HL-60 (cell line): Measurements from ENCODE around the gene NFIC.
"Not testable (repeated sequence)": the region's sequence is repeated elsewhere in the genome, so short reads cannot be mapped to it uniquely, and the experiment has no call there.

Experiments
- DNase-seq, 2 experiments: peaks; one replicate each; pipeline ENCODE4 v3.0.0-alpha.2; 2010 to 2020; ENCODE audit warnings: low read depth in 1 of 2, low spot score in 1 of 2
- H3K27ac ChIP-seq: fragments of 250-450 bp; sonication (Bioruptor Pico); replicated peaks from 2 replicates; pipeline ENCODE4 v1.5.1; 2020; ENCODE audit warnings: mild to moderate bottlenecking, moderate library complexity
- H3K27me3 ChIP-seq: fragments of 250-450 bp; sonication (Bioruptor Pico); 2 replicates; pipeline ENCODE4 v1.5.1; 2021; ENCODE audit warnings: mild to moderate bottlenecking, moderate library complexity; ENCODE audit not compliant: insufficient read depth, poor library complexity, severe bottlenecking
- H3K4me3 ChIP-seq: replicated peaks from 2 replicates; pipeline ENCODE4 v1.5.1; 2011; ENCODE audit warnings: mild to moderate bottlenecking, control low read depth, low read length; ENCODE audit not compliant: insufficient read depth
- GABPA ChIP-seq: IDR thresholded peaks from 2 replicates; pipeline ENCODE4 v1.6.1; 2012; ENCODE audit warnings: low read depth
- POLR2AphosphoS5 ChIP-seq: IDR thresholded peaks from 2 replicates; pipeline ENCODE4 v1.6.1; 2012; ENCODE audit warnings: low read depth
- SPI1 ChIP-seq: IDR thresholded peaks from 2 replicates; pipeline ENCODE4 v1.6.1; 2012; ENCODE audit warnings: low read depth, mild to moderate bottlenecking, borderline replicate concordance
- TF ChIP-seq, protein P1 (sequence below): IDR thresholded peaks from 2 replicates; pipeline ENCODE4 v1.6.1; 2012; ENCODE audit warnings: low read depth; ENCODE audit not compliant: insufficient replicate concordance
- TF ChIP-seq, protein P2 (sequence below): IDR thresholded peaks from one replicate; pipeline ENCODE4 v1.5.1; 2011; ENCODE audit warnings: low read length, control low read depth, inconsistent platforms; ENCODE audit not compliant: insufficient read depth

Gene NFIC

DNA sequence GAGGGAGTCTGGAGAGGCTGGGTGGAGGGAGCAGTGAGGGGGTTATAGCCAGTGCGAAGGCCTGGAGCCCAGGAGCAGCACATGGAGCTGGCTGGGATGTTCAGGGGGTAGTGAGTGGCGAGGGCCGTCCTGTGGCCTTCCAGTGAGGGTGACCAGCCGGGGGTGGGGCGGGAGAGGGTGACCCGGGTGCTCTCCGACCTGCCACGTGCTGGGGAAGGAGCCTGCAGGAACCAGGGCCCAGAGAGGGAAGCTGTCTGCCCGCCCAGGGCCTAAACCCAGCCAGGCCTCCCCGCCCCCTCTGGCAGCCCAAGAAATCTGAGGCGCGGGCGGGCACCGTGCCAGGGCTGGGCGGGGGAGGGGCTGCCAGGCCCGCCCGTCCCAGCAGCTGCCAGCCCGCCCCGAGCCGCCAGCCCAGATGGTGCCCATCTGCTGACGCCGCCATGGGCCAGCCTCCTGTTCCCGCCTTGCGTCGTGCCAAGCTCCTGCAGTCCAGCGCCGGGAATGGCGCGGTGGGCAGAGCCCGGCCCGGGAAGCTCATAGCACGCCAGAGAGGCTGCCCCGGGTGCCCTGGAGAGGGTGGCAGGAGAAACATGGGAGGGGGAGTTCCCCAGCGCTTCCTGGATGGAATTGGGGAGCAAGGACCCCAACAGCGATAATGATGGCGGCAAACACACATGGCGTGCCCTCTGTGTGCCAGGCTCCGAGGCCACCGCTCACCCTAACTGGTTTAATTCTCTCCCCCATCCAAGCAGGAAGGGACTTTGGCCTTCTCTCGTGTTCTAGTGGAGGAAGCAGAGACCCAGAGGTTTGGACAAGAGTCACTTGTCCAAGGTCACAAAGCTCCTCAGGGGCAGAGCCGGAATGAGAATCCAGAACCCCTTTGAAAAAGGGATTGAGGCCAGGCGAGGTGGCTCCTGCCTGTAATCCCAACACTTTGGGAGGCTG, 21.5 kb downstream of the NFIC start:
- no peak overlapping the region; the same call in 1 of the 2 replicates for H3K27ac ChIP-seq
- TF ChIP-seq, protein P1, sequence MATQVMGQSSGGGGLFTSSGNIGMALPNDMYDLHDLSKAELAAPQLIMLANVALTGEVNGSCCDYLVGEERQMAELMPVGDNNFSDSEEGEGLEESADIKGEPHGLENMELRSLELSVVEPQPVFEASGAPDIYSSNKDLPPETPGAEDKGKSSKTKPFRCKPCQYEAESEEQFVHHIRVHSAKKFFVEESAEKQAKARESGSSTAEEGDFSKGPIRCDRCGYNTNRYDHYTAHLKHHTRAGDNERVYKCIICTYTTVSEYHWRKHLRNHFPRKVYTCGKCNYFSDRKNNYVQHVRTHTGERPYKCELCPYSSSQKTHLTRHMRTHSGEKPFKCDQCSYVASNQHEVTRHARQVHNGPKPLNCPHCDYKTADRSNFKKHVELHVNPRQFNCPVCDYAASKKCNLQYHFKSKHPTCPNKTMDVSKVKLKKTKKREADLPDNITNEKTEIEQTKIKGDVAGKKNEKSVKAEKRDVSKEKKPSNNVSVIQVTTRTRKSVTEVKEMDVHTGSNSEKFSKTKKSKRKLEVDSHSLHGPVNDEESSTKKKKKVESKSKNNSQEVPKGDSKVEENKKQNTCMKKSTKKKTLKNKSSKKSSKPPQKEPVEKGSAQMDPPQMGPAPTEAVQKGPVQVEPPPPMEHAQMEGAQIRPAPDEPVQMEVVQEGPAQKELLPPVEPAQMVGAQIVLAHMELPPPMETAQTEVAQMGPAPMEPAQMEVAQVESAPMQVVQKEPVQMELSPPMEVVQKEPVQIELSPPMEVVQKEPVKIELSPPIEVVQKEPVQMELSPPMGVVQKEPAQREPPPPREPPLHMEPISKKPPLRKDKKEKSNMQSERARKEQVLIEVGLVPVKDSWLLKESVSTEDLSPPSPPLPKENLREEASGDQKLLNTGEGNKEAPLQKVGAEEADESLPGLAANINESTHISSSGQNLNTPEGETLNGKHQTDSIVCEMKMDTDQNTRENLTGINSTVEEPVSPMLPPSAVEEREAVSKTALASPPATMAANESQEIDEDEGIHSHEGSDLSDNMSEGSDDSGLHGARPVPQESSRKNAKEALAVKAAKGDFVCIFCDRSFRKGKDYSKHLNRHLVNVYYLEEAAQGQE = no peak
- TF ChIP-seq SPI1 = no peak
- peak; percentile 74; the same call in 1 of the 2 replicates for TF ChIP-seq POLR2AphosphoS5
- no peak for TF ChIP-seq GABPA
- TF ChIP-seq, protein P2, sequence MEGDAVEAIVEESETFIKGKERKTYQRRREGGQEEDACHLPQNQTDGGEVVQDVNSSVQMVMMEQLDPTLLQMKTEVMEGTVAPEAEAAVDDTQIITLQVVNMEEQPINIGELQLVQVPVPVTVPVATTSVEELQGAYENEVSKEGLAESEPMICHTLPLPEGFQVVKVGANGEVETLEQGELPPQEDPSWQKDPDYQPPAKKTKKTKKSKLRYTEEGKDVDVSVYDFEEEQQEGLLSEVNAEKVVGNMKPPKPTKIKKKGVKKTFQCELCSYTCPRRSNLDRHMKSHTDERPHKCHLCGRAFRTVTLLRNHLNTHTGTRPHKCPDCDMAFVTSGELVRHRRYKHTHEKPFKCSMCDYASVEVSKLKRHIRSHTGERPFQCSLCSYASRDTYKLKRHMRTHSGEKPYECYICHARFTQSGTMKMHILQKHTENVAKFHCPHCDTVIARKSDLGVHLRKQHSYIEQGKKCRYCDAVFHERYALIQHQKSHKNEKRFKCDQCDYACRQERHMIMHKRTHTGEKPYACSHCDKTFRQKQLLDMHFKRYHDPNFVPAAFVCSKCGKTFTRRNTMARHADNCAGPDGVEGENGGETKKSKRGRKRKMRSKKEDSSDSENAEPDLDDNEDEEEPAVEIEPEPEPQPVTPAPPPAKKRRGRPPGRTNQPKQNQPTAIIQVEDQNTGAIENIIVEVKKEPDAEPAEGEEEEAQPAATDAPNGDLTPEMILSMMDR = no peak
- H3K4me3 ChIP-seq = no peak overlapping the region
- no peaks in the 10 kb centered on the region for H3K27me3 ChIP-seq
- peak in 1 of 2 experiments; percentile 50 for DNase-seq

DNA sequence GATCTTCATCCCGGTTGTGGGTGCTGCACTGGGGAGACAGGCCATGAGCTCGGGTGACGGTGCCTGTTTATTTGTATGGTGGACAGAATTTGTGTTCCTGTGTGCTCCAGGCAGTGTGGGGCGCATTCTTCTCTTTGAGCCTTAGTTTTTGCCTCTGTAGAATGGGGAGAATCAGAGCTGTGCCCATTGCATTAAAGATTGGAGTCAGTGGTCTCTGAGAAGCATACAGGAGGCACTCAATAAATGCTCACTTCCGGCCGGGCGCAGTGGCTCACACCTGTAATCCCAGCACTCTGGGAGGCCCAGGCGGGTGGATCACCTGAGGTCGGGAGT, 23.0 kb downstream of the NFIC start:
- TF ChIP-seq, protein P2 = no peak
- TF ChIP-seq SPI1 = no peak
- DNase-seq = no peak
- Histone ChIP-seq H3K27ac (no peak overlapping the region), H3K27me3 (no peaks in the 10 kb centered on the region), H3K4me3 (no peak overlapping the region)

DNA sequence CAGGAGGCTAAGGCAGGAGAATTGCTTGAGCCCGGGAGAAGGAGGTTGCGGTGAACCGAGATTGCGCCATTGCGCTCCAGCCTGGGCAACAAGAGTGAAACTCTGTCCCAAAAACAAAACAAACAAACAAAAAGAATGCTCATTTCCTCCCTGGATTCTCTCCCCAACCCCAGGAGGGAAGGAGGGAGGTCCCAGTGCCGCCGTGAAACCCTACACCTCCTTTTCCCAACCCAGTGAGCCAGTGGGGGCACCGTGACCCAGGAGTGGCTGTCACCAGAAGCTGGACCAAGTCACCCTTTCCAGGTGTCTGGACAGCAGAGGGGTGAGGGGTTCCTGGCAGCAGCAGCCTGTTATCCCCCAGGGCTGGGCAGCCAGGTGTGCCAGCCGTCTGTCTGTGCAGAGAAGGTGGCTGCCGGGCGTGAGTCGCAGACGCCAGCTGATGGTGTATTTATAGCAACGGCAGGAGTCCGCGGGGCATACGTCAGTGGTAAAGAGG, 23.5 kb downstream of the NFIC start:
- H3K4me3 ChIP-seq = no peak overlapping the region
- no peak overlapping the region for H3K27ac ChIP-seq
- no peak for TF ChIP-seq POLR2AphosphoS5
- TF ChIP-seq, protein P2 = no peak
- TF ChIP-seq, protein P1 = no peak
- no peak for TF ChIP-seq SPI1
- no peak for TF ChIP-seq GABPA
- no peak for DNase-seq
- no peaks in the 10 kb centered on the region for H3K27me3 ChIP-seq

DNA sequence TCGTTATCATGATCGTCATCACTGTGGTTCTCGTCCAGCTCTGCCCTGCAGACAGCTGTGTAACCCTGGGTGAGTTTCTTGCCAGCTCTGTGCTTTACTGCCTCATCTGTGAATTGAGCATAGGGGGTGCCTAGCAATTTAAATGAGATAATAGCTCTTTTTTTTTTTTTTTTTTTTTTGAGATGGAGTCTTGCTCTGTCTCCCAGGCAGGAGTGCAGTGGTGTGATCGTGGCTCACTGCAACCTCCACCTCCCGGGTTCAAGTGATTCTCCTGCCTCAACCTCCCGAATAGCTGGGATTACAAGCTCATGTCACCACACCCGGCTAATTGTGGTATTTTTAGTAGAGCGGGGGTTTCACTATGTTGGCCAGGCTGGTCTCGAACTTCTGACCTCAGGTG, 25.5 kb downstream of the NFIC start:
- H3K27me3 ChIP-seq, H3K27ac ChIP-seq, DNase-seq, H3K4me3 ChIP-seq: not testable (repeated sequence)
